Activated naive CD4-positive, alpha-beta T cell treated with Interleukin-2 at 50 U/mL for 16 hours (primary cell): ENCODE data around the gene DRAM1.
"Not testable (repeated sequence)": the region's sequence is repeated elsewhere in the genome, so short reads cannot be mapped to it uniquely, and the experiment has no call there.

Experiments
- DNase-seq: peaks from one replicate; pipeline ENCODE4 v3.0.0-alpha.2; 2020

Gene DRAM1

DNA sequence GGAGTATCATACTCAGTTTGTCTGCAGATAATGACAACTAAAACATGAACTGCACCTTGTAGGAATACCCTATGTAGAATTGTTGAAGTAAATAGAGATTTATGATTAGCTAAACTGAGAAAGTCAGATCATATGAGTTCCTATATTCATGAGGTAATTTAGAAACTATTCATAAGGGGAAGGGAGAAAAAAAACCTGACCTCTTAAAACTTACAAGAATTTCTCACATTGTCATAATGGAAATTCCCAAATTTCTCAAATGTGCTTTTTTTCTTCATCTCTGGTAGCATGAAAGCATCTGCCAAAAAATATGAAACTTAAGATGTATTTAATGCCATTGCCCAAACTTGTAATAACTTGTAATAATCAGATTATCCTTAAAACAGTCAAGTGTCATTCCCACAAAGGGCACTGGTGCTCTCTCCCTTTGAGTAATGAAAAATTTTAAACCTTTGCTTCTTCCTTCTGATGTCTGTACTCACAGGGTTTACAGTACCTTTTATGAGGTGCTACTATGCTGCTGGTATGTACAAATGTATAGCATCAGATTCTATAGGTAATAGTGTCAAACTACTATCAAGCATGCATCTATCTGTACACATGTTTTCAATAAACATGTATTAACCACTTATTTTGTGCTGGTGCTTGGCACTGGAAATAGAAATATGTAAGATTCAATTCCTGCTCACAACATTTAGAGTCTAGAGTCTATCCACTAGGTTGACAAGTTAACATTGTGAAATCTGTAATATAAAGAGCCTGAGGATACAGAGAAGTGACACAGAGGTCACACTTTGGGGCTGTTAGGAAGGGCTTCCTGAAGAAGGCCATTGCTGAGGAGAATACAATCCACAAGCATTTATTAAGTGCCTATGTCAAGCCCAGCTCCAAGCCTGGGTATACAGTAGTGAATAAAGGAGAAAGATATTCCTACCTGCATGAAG lies 17.4 kb upstream of the DRAM1 start:
- no peak for DNase-seq

- not testable (repeated sequence) for DNase-seq
Observed at GRCh38 chr12:101861688-101862087, 15.7 kb upstream of the DRAM1 start.

GRCh38 chr12:101862245-101862644 lies 15.1 kb upstream of the DRAM1 start:
- no peak for DNase-seq

GRCh38 chr12:101863981-101864380 lies 13.4 kb upstream of the DRAM1 start:
- no peak for DNase-seq

GRCh38 chr12:101866615-101867373 lies 10.6 kb upstream of the DRAM1 start:
- no peak for DNase-seq

DNA sequence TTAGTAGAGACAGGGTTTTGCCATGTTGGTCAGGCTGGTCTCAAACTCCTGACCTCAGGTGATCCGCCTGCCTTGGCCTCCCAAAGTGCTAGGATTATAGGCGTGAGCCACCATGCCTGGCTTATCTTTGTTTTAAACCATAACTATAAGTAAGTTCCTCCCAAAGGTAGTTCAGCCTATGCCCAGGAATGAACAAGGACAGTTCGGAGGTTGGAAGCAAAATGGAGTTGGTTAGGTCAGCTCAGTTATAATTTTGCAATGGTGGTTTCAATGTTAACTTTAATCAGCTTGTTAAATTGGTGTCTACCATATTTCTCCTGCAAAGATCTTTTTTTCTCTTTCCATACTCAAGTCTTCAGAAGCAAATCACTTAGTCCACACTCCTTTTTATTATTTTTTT lies 9.8 kb upstream of the DRAM1 start:
- DNase-seq: not testable (repeated sequence)

DNA sequence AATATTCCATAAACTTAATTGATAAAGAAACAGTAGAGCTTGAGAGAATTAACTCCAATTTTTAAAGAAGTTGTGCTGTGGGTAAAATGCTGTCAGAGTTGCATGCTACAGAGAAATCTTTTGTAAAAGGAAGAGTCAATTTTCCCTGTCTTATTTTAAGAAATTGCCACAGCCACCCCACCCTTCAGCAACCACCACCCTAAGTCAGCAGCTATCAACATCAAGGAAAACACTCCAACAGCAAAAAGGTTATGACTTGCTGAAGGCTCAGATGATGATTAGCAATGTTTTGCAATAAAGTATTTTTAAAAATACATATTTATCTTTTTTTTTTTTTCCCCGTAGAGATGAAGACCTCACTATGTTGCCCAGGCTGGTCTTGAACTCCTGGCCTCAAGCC lies 6.5 kb upstream of the DRAM1 start:
- DNase-seq: no peak

- DNase-seq: no peak
Observed at GRCh38 chr12:101875162-101875561, 2.2 kb upstream of the DRAM1 start.

- no peak for DNase-seq
Observed at GRCh38 chr12:101876322-101876860, 989 bp upstream of the DRAM1 start.

DNA sequence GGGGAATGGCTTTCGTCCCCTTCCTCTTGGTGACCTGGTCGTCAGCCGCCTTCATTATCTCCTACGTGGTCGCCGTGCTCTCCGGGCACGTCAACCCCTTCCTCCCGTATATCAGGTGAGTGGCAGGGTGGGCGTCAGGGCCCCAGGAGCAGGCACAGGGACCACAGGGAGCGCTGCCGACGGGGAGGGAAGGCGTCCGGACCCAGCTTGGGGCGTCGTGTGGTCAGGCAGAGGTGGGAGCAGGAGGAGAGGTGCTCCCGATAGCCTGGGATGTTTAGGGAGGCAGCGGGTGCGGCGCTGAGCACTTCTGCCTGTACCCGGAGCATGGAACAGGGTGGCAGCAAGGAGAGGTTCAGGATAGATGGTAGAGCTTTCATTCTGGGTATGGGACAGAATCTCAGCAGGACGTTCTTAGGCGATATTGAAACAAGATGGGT lies 444 bp downstream of the DRAM1 start:
- DNase-seq: no peak

DNA sequence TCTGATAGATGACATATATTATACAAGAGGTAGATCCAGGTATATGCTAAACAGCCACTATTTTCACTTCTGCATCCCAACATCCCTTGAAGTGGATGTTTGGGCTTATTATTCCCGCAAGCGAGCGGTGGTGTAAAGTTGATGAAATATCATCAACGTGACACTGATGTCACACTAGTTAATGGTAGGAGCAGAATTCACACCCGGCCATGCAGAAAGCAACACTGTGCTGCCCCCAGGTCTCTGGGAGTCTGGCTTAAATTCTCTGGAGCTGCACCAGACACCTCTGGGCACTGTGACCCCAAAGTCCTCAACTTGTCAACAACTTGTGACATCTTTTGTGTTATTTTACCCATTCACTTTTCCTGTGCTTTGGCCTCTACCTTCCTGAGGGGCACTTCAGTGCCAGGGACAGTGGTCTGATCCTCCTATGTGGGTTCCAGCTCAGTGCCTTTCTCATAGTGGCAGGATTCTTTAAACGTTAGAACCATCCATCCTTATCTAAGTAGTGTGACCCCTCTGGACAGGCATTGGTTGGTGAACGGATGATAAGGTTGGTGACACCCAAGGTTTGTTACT lies 952 bp downstream of the DRAM1 start:
- no peak for DNase-seq

DNA sequence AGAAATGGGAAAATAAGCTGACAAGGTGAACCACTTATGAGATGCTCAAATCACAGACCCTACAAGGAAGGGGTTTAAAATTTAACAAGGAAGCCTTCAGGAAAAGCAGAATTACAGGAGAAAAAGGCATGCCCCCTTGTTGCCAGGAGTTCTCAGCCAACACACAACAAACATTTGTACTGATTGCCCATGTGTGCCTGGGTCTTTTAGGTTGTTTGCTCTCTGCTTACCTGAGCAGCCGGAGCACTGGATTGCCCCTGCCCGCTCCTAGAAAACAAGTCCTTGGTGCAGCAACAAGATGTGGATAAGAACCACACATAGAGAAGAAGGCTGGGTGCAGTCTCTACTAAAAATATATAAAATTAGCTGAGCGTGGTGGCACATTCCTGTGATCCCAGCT lies 3.4 kb downstream of the DRAM1 start:
- DNase-seq: no peak

DNA sequence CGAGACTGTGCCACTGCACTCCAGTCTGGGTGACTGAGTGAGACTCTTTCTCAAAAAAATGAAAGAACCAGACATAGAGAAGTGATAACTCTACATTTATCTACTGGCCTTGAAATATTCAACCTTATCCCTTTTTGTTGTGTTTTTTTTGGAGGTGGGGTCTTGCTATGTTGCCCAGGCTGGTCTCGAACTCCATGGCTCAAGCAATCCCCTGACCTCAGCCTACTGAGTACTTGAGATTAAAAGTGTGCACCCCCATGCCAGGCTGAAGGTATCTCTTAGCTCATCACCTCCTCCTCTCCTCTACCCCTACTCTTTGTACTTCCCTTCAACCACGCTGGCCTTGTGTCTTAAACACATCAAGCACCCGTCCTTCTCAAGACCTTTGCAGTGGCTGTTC lies 3.8 kb downstream of the DRAM1 start:
- no peak for DNase-seq

DNA sequence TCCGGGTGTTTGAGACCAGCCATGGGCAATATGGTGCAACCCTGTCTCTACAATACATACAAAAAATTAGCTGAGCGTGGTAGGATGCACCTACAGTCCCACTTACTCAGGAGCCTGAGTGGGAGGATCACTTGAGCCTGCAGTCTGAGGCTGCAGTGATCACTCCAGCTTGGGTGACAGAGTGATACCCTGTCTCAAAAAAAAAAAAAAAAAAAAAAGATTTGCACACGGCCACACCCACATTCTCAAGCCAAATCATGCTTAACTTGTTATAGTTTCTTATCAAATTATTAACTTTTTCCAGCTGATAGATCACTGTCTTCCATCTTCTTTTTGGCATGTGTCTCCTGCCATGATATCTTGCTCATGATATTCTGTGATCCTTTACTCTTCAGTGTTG lies 6.8 kb downstream of the DRAM1 start:
- DNase-seq: no peak

DNA sequence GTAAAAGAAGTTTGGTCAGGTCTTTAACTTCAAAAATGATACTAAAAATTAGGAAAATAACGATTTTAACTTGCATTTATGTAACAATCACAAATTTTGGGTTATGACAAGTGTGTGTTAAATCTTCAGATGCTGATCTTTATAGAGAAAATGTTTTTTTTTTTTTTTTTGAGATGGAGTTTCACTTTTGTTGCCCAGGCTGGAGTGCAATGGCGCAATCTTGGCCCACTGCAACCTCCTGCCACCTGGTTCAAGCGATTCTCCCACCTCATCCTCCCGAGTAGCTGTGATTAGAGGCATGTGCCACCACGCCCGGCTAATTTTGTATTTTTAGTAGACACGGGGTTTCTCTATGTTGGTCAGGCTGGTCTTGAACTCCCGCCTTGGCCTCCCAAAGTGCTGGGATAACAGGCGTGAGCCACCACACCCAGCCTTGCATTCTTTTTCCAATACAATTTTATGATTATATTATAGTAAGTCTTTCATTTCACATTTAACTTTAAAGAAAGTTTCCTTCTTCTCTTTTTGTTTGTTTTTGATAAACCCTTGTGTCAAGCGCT lies 7.5 kb downstream of the DRAM1 start:
- DNase-seq: not testable (repeated sequence)

- no peak for DNase-seq
Observed at GRCh38 chr12:101885912-101886561, 8.7 kb downstream of the DRAM1 start.

GRCh38 chr12:101889211-101889752 lies 11.9 kb downstream of the DRAM1 start:
- DNase-seq: no peak

GRCh38 chr12:101891462-101891971 lies 14.1 kb downstream of the DRAM1 start:
- no peak for DNase-seq

- no peak for DNase-seq
Observed at GRCh38 chr12:101892794-101893193, 15.4 kb downstream of the DRAM1 start.

DNA sequence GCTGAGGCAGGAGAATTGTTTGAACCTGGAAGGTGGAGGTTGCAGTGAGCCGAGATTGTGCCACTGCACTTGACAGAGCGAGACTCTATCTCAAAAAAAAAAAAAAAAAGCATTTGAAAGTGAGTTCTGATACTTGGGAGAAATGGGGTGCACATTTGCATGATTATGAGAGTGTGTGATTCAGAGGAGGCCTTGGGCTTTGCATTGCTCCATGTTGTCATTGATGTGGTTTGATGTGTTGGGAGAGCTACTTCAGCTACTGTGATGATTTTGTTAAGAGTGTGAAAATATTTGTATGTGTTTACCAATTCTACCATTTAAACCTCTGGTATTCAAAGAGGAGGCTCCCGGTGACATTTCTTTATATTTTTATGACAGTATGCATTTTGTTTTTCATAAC lies 24.4 kb downstream of the DRAM1 start:
- no peak for DNase-seq

GRCh38 chr12:101902641-101903040 lies 25.3 kb downstream of the DRAM1 start:
- no peak for DNase-seq

GRCh38 chr12:101906226-101906625 lies 28.8 kb downstream of the DRAM1 start:
- DNase-seq: no peak
